Measurements from ENCODE around the gene CFAP299. TPM values are rescaled to one million over a fixed set of nuclear protein-coding genes. Genes with fewer than 3 reads are reported as not detected.

The CFAP299 gene
- total and polyA plus RNA-seq, 2 of the 8 experiments (the other 6 are each of a cell fraction or from before 2014, with no cell fraction given): not detected

DNA sequence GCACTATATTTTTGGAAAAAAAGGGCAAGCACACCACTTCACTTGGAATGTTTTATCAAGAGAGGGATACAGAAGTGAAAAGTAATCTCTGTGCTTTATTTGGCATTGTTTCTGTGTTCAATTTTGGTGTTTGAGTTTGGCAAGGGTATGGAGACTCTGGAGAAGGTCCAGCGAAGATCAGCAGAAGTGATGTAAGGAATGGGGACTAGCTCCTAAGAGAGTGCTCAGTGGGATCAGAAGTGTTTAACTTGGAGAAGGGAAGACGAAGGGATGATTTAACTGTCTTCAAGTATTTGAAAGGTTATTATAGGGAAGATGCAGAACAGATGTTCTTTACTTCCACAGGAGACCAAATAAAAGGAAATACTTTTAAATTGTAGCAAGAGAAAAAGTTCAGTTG lies 74.3 kb downstream of the CFAP299 start:
- no peak overlapping the region for H3K14ac ChIP-seq (ENCODE audit: insufficient read length)
- H3K4me3 ChIP-seq (ENCODE audit: extremely low read depth in 1 of 4, insufficient read depth in 2 of 4, low read depth in 3 of 4, low read length in 4 of 4): no peak overlapping the region
- no peaks in the 10 kb centered on the region for H3K9me3 ChIP-seq (ENCODE audit: insufficient read depth in 2 of 2, low read depth in 1 of 2, low read length in 1 of 2)
- no peak overlapping the region for H2BK5ac ChIP-seq (ENCODE audit: low read depth, low read length)
- POLR2A ChIA-PET (ENCODE audit: partially characterized antibody): no interaction called here
- no peaks in the 10 kb centered on the region for H4K20me1 ChIP-seq (replicated peaks in 1 of 2; ENCODE audit: control insufficient read depth in 1 of 2, insufficient read depth in 2 of 2, low read length in 2 of 2)
- H3K36me3 ChIP-seq (ENCODE audit: control insufficient read depth in 2 of 4, insufficient read depth in 4 of 4, low read length in 3 of 4): no peaks in the 10 kb centered on the region
- H3K79me1 ChIP-seq (ENCODE audit: low read depth, low read length): no peaks in the 10 kb centered on the region
- no peak overlapping the region for H2AFZ ChIP-seq (ENCODE audit: low read length)
- no peak overlapping the region for H4K91ac ChIP-seq (replicated peaks; ENCODE audit: insufficient read length, low read length)
- no peak overlapping the region for H3K4me2 ChIP-seq (ENCODE audit: insufficient read depth in 1 of 2, low read depth in 2 of 2, low read length in 2 of 2)
- no peaks in the 10 kb centered on the region for H3K79me2 ChIP-seq (ENCODE audit: control insufficient read depth in 1 of 2, insufficient read depth in 2 of 2, low read length in 2 of 2)
- no peak overlapping the region for H3K27ac ChIP-seq (ENCODE audit: low read depth, low read length)
- no peak overlapping the region for H3K23ac ChIP-seq (ENCODE audit: insufficient read length)
- no peak overlapping the region for H2BK120ac ChIP-seq (replicated peaks; ENCODE audit: low read depth, low read length)
- H2BK15ac ChIP-seq (ENCODE audit: low read length): no peak overlapping the region
- no peak overlapping the region for H4K8ac ChIP-seq (ENCODE audit: extremely low read depth, insufficient read depth, low read length)
- FAIRE-seq (no peak), DNase-seq (ENCODE audit: low read depth in 1 of 2, low spot score in 2 of 2) (no peak)
- no peaks in the 10 kb centered on the region for H3K4me1 ChIP-seq (replicated peaks in 1 of 4; ENCODE audit: control insufficient read depth in 3 of 4, insufficient read depth in 4 of 4, low read length in 3 of 4)
- H3K27me3 ChIP-seq (replicated peaks in 1 of 4; ENCODE audit: control insufficient read depth in 3 of 4, extremely low read depth in 1 of 4, insufficient read depth in 3 of 4, low read length in 3 of 4): peaks cover 0 to 1% (median 0%) of the 10 kb centered on the region in 4 experiments; a peak in 1 of 7 replicates
- H3K9ac ChIP-seq (replicated peaks in 1 of 4; ENCODE audit: extremely low read depth in 1 of 4, low read depth in 3 of 4, low read length in 3 of 4): no peak overlapping the region
- H3K56ac ChIP-seq (replicated peaks; ENCODE audit: insufficient read length, low read depth, low read length): no peak overlapping the region
- H2AK5ac ChIP-seq (ENCODE audit: low read depth, low read length): no peak overlapping the region
- H2BK12ac ChIP-seq (ENCODE audit: low read depth, low read length): no peak overlapping the region
- WGBS, 2 experiments (ENCODE audit: extremely low coverage in 1 of 2, insufficient coverage in 1 of 2, insufficient read length in 1 of 2, insufficient replicate concordance in 2 of 2, low coverage in 1 of 2, low lambda C conversion rate in 2 of 2, missing lambda C conversion rate in 1 of 2): 85% methylated on average over 2 of the region's 2 CpGs; no CpG with 5 or more reads in 1 of the 2 experiments
- CTCF ChIA-PET (ENCODE audit: partially characterized antibody): no interaction called here
- no peak overlapping the region for H4K5ac ChIP-seq (ENCODE audit: insufficient read length, low read depth, low read length)
- H3K4ac ChIP-seq (replicated peaks; ENCODE audit: insufficient read length, low read depth, low read length): no peak overlapping the region
- H3K23me2 ChIP-seq (ENCODE audit: low read depth, low read length): no peaks in the 10 kb centered on the region
- H2BK20ac ChIP-seq (ENCODE audit: low read length): no peak overlapping the region
- H3K18ac ChIP-seq (ENCODE audit: extremely low read depth, low read length): no peak overlapping the region
- TF ChIP-seq KDM1A (IDR thresholded peaks at IDR 0.05; ENCODE audit: borderline replicate concordance, low read length) (no peak), JUND (IDR thresholded peaks at IDR 0.05; ENCODE audit: low read length) (no peak), SRF (IDR thresholded peaks at IDR 0.05; ENCODE audit: low read depth, low read length) (no peak), JUN (IDR thresholded peaks at IDR 0.05; ENCODE audit: low read depth, low read length) (no peak), RXRA (IDR thresholded peaks at IDR 0.05; ENCODE audit: insufficient read depth, low read depth, low read length) (no peak), TAF7 (optimal IDR thresholded peaks at IDR 0.05; ENCODE audit: borderline replicate concordance, low read depth, low read length) (no peak), BACH1 (IDR thresholded peaks at IDR 0.05; ENCODE audit: low read length) (no peak), EGR1 (IDR thresholded peaks at IDR 0.05; ENCODE audit: borderline replicate concordance, low read depth, low read length) (no peak), NANOG (IDR thresholded peaks at IDR 0.05; ENCODE audit: insufficient read depth, low read depth, low read length, poor library complexity, severe bottlenecking) (no peak), BCL11A (IDR thresholded peaks at IDR 0.05; ENCODE audit: low read depth in 2 of 2, low read length in 2 of 2) (no peak), RBBP5 (IDR thresholded peaks at IDR 0.05; ENCODE audit: borderline replicate concordance, low read depth, low read length) (no peak), HDAC2 (IDR thresholded peaks at IDR 0.05; ENCODE audit: borderline replicate concordance in 1 of 2, low read depth in 2 of 2, low read length in 2 of 2) (no peak), SP4 (IDR thresholded peaks at IDR 0.05; ENCODE audit: low read length) (no peak), SP2 (IDR thresholded peaks at IDR 0.05; ENCODE audit: low read length) (no peak)
- TF ChIP-seq, protein P1, sequence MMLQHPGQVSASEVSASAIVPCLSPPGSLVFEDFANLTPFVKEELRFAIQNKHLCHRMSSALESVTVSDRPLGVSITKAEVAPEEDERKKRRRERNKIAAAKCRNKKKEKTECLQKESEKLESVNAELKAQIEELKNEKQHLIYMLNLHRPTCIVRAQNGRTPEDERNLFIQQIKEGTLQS (IDR thresholded peaks at IDR 0.05; ENCODE audit: insufficient read depth, low read depth, low read length): no peak
